ENCODE data around the gene ATP2A2.

DNA sequence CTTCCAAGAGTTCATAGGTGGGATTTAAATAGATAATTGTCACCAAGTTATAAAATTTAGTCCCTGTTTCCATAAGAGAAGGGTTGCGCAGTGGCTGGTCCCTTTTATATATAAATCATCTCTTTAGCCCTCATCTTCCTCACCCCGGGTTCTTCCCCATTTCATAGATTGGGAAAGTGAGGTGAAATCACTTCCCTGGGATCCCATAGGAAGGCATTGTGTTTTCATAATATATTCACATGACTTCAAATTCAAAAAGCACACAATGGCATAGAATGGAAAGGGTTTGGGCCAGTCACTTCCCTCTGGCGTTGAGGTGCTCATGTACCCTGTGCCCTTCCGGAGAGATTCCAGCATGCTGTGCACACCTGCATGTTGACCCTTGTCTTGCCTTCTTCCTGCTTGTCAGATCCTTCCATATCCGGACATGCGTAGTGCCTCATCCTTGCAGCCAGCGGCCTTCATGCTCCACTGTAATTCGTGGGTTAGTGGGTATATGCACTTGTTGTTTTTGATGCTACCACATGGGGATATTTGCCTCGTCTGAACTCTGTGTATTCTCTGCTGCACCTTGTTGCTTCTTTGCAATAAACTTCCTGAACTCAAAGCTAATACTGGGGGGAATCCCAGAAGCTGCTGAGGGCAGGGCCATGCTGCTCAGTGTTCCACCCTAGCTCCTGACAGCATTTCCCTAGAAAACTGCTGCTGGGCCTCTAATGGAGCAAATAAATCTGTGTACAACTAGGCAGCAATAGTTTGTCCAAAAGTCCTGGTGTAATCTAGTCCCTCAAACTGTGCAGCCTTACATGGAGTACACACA is 62.9 kb downstream of the ATP2A2 start:
- TF ChIP-seq EP300 (IDR thresholded peaks at IDR 0.05; ENCODE audit: borderline replicate concordance in 1 of 2, low read depth in 2 of 2, low read length in 2 of 2) = no peak
- TF ChIP-seq SP1 (IDR thresholded peaks at IDR 0.05; ENCODE audit: low read depth, low read length) = no peak
- TF ChIP-seq TAF1 (IDR thresholded peaks at IDR 0.05; ENCODE audit: low read depth, low read length) = no peak
- TF ChIP-seq SIX5 (IDR thresholded peaks at IDR 0.05; ENCODE audit: low read depth, low read length) = no peak
